Measurements from ENCODE around the gene LRP5.

The LRP5 gene

DNA sequence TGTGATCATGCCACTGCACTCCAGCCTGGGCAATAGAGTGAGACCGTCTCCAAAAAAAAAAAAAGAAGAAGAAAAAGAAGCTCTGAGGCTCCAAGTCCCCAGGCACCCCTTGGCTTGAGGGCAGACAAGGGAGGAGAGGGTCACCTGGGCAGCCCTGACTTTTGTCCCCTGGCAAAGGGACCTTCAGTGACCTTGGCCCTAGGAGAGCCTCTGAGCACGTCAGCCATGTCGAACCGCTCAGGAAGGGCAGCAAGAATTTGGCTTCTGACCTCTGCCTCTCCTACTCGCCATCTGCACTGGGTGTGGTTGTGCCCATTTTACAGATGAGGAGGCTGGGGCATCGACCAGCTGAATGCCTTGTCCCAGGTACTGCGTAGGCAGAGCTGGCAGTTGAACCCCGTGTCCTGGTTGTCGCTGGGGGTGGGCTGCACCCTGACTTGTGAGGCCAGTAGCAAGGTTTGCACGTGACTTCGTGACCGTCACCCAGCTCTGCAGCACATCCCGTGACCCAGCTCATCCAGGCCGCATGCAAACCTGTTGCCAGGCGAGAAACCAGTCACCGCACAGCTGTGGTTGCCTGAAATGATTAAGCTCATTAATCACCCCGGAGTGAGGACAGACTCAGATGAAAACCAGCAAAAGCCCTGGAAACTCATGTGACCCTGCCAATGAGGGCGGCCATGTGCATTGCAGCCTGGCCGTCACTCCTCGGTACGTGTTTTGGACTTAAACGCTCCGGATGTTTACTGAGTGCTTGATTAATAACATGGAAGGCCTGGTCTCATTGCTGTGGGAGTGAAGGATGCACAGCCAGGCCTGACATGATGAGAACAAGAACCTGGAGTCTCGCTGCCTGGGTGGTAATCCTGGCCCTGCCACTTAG, 100.4 kb downstream of the LRP5 start:
- DNase-seq (ENCODE audit: low read depth) = peak; percentile 14
- H3K4me3 ChIP-seq (ENCODE audit: control insufficient read depth, low read depth, low read length) = no peak overlapping the region
- TF ChIP-seq, protein P1, sequence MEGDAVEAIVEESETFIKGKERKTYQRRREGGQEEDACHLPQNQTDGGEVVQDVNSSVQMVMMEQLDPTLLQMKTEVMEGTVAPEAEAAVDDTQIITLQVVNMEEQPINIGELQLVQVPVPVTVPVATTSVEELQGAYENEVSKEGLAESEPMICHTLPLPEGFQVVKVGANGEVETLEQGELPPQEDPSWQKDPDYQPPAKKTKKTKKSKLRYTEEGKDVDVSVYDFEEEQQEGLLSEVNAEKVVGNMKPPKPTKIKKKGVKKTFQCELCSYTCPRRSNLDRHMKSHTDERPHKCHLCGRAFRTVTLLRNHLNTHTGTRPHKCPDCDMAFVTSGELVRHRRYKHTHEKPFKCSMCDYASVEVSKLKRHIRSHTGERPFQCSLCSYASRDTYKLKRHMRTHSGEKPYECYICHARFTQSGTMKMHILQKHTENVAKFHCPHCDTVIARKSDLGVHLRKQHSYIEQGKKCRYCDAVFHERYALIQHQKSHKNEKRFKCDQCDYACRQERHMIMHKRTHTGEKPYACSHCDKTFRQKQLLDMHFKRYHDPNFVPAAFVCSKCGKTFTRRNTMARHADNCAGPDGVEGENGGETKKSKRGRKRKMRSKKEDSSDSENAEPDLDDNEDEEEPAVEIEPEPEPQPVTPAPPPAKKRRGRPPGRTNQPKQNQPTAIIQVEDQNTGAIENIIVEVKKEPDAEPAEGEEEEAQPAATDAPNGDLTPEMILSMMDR (IDR thresholded peaks at IDR 0.05; ENCODE audit: control insufficient read depth, insufficient read depth, low read depth, low read length, missing control alignments) = no peak

DNA sequence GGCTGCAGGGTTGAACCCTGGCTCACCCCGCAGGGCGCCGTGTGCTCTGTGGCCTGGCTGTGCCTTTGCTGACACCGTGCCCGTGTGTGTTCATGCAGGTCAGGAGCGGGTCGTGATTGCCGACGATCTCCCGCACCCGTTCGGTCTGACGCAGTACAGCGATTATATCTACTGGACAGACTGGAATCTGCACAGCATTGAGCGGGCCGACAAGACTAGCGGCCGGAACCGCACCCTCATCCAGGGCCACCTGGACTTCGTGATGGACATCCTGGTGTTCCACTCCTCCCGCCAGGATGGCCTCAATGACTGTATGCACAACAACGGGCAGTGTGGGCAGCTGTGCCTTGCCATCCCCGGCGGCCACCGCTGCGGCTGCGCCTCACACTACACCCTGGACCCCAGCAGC, 101.2 kb downstream of the LRP5 start:
- H3K4me3 ChIP-seq (ENCODE audit: control insufficient read depth, low read depth, low read length) = no peak overlapping the region
- no peak for DNase-seq (ENCODE audit: low read depth)
- TF ChIP-seq, protein P1 (IDR thresholded peaks at IDR 0.05; ENCODE audit: control insufficient read depth, insufficient read depth, low read depth, low read length, missing control alignments) = no peak

DNA sequence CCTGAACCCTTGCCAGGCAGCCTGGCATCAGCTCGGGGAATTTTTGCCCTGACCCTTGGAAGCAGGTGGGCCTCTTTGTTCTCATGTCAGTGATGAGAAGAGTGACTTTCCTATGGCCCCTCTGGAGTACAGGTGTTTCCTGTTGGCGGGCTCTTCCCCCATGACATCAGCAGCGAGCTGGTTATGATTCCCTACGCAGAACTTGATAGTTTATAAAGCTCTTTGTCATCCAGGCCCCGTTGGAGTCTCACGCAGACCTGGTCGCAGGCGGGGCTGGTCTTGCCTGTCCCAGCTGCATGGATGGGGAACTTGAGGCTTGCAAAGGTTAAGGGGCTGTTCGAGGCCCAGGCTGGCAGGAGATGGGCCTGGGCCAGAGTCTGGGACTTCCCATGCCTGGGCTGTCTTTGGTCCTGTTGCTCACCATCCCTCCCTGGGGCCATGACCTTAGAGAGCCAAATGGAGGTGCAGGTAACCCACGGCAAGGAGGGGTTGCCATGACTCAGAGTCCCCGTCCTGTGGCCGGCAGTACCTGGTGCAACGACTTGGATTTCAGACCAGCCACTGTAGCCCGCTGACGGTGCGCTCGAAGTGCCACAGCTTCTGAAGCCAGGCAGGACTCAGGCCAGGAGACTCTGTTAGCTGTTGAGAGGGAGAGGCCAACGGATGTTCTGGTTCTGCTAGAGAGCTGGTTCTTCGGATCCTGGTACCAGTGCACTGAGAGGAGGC, 102.3 kb downstream of the LRP5 start:
- TF ChIP-seq, protein P1 (IDR thresholded peaks at IDR 0.05; ENCODE audit: control insufficient read depth, insufficient read depth, low read depth, low read length, missing control alignments) = no peak
- H3K4me3 ChIP-seq (ENCODE audit: control insufficient read depth, low read depth, low read length) = no peak overlapping the region
- no peak for DNase-seq (ENCODE audit: low read depth)

DNA sequence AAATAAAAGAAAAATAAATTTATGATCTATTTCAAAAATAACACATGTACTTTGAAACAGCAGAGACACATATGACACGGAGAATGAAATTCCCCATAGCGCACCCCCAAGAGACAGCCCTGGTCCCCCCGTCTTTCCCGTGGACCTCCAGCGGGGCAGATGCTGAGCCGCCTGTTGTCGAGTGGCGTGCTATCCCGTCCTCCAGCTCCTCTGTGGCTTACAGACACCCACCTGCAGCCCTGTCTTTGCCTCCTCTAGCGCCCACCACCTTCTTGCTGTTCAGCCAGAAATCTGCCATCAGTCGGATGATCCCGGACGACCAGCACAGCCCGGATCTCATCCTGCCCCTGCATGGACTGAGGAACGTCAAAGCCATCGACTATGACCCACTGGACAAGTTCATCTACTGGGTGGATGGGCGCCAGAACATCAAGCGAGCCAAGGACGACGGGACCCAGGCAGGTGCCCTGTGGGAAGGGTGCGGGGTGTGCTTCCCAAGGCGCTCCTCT, 103.7 kb downstream of the LRP5 start:
- DNase-seq (ENCODE audit: low read depth) = no peak

DNA sequence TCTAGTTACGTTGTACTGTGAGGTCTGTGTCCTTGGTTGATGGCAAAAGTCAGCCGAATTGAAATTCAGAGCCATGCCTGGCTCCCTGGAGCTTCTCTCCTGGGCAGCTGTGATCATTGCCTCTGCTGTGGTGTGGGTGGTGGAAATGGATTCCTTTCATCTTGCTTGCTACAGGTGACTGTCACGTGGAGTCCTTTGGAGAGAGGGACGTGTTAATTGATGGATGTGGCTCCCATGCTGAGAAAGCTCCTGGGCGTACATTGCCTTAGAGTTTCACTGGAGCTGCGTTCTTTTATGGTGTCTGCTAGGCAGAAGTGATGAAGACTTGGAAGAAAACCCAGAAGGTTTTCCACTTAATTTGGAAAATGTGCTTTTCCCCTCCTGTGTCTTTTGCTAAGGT, 106.3 kb downstream of the LRP5 start:
- no peak for DNase-seq (ENCODE audit: low read depth)
- TF ChIP-seq, protein P1 (IDR thresholded peaks at IDR 0.05; ENCODE audit: control insufficient read depth, insufficient read depth, low read depth, low read length, missing control alignments) = no peak
- H3K4me3 ChIP-seq (ENCODE audit: control insufficient read depth, low read depth, low read length) = no peak overlapping the region

More for the DNA sequence above, 103.7 kb downstream of the LRP5 start:
- TF ChIP-seq, protein P1 (IDR thresholded peaks at IDR 0.05; ENCODE audit: control insufficient read depth, insufficient read depth, low read depth, low read length, missing control alignments) = no peak
- no peak overlapping the region for H3K4me3 ChIP-seq (ENCODE audit: control insufficient read depth, low read depth, low read length)

DNA sequence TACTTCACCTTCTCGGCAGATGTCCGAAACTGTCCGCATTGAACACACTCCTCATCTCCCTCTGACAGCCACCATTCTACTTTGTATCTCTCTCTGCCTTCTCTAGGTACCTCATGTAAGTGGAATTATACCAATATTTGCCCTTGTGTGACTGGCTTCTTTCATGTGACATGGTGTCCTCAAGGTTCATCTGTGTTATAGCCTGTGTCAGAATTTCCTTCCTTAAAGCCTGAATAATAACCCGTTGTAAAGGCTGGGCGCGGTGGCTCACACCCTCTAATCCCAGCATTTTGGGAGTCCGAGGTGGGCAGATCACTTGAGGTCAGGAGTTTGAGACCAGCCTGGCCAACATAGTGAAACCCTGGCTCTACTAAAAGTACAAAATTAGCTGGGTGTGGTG, 107.8 kb downstream of the LRP5 start:
- TF ChIP-seq, protein P1 (IDR thresholded peaks at IDR 0.05; ENCODE audit: control insufficient read depth, insufficient read depth, low read depth, low read length, missing control alignments) = no peak
- H3K4me3 ChIP-seq (ENCODE audit: control insufficient read depth, low read depth, low read length) = no peak overlapping the region
- no peak for DNase-seq (ENCODE audit: low read depth)

Data from AG09309 (cell line).